Spleen (tissue), 11 donors: ENCODE measurements around the gene CCDC80. TPM values are rescaled to one million over a fixed set of nuclear protein-coding genes. Genes with fewer than 3 reads are reported as not detected.

ENCODE experiments used
- DNase-seq: peaks from one replicate; pipeline ENCODE4 v3.0.0-alpha.2; 2020
- H3K27ac ChIP-seq, 8 donors: fragments of 200-600 bp; sonication (generic) in 7 of 8; 1 replicate in 4 of 8; 2 replicates in 4 of 8; pipeline versions ENCODE4 v1.5.0 to v1.8.0; 2016 to 2021; ENCODE audit warnings: inconsistent platforms in 4 of 8, mild to moderate bottlenecking in 4 of 8, moderate library complexity in 1 of 8
- H3K27me3 ChIP-seq, 7 donors: fragments of 200-600 bp; sonication (generic) in 6 of 7; replicated peaks in 1 of 7; 1 replicate in 4 of 7; 2 replicates in 3 of 7; pipeline versions ENCODE4 v1.5.0 to v1.8.0; 2016 to 2021; ENCODE audit warnings: inconsistent platforms in 3 of 7, mild to moderate bottlenecking in 1 of 7
- H3K36me3 ChIP-seq, 6 donors: fragments of 200-600 bp; sonication (generic) in 5 of 6; 1 replicate in 4 of 6; 2 replicates in 2 of 6; pipeline versions ENCODE4 v1.5.0 to v1.8.0; 2016 to 2021; ENCODE audit warnings: inconsistent platforms in 2 of 6
- H3K4me1 ChIP-seq, 6 donors: fragments of 200-600 bp; sonication (generic) in 5 of 6; 1 replicate in 3 of 6; 2 replicates in 3 of 6; pipeline versions ENCODE4 v1.5.0 to v1.8.0; 2016 to 2021; ENCODE audit warnings: inconsistent platforms in 3 of 6
- H3K4me3 ChIP-seq, 8 donors: fragments of 200-600 bp; sonication (generic) in 7 of 8; 1 replicate in 4 of 8; 2 replicates in 4 of 8; pipeline versions ENCODE4 v1.5.0 to v1.8.0; 2016 to 2021; ENCODE audit warnings: inconsistent platforms in 4 of 8, mild to moderate bottlenecking in 4 of 8, moderate library complexity in 2 of 8
- H3K9me3 ChIP-seq, 8 donors: fragments of 200-600 bp; sonication (generic) in 7 of 8; 1 replicate in 4 of 8; 2 replicates in 4 of 8; pipeline versions ENCODE4 v1.5.0 to v1.8.0; 2016 to 2021; ENCODE audit warnings: inconsistent platforms in 4 of 8
- POLR2A ChIP-seq, 3 donors: fragments of 450-650 bp; IDR thresholded peaks; one replicate each; pipeline ENCODE4 v1.5.1; 2017; ENCODE audit warnings: antibody characterized with exemption in 3 of 3, mild to moderate bottlenecking in 1 of 3
- POLR2AphosphoS5 ChIP-seq, 3 donors: sonication (generic); formaldehyde crosslinking; IDR thresholded peaks; one replicate each; pipeline ENCODE4 v1.5.1; 2017; ENCODE audit warnings: antibody characterized with exemption in 3 of 3
- WGBS, 5 donors: extraction: QIAGEN DNeasy Blood & Tissue Kit in 3 of 5; methylation state at CpG; one replicate each; pipeline versions ENCODE4 v1.1.5 to v1.1.7; 2013 to 2018; 5-methylcytosine and 5-hydroxymethylcytosine counted together
- intact Hi-C: fragments of 100-400 bp; cut with DNase I; formaldehyde crosslinking; loops from one replicate; pipeline ENCODE4 v1.15.0; 2023; ENCODE audit warnings: low total_unique reads
- polyA plus RNA-seq, 3 donors: library from polyadenylated mRNA; stranded (reverse); fragments of 200-250 nt; gene quantifications; one replicate each; pipeline ENCODE4 v1.2.1, GENCODE V29; 2013
- total RNA-seq, 7 donors: library from RNA; depleted of rRNA in 3 of 7; stranded (reverse); fragments of >200 nt in 3 of 7; fragmentation: NEBNext Ultra II Directional in 4 of 7; extraction: Animal tissue kit (Norgen Biotek cat#: 25700) in 4 of 7; gene quantifications; one replicate each; pipeline versions ENCODE4 v1.1.0 to v1.2.1, GENCODE V29; 2016 to 2021
- TF ChIP-seq, protein P1 (sequence below), 11 experiments: fragments of 200-600 bp in 7 of 11; fragments of 450-650 bp in 4 of 11; sonication (generic) in 4 of 11; IDR thresholded peaks in 8 of 11; conservative IDR thresholded peaks in 3 of 11; 1 replicate in 7 of 11; 2 replicates in 4 of 11; pipeline versions ENCODE4 v1.4.0 to v1.8.0; 2016 to 2021; ENCODE audit warnings: antibody characterized with exemption in 11 of 11, inconsistent platforms in 4 of 11, mild to moderate bottlenecking in 1 of 11
- donor health status: healthy with polysubstance abuse.
- donor health status: DM: no; HTN: no; CAD: no; lungs with moderate emphysema.
- donor health status: DM: no; HTN: no; CAD: no.
- donor health status: Bipolar disorder and iron deficiency.
- donor health status: healthy.
- donor health status: DM: no; HTN: no; CAD: no.
- donor health status: DM: yes; HTN: yes; CAD: no.

The CCDC80 gene
- total and polyA plus RNA-seq, 10 donors: 5.2 to 99.9 (median 31.5) TPM

- peaks cover 0 to 12% (median 3%) of the 10 kb centered on the region in 6 donors for H3K4me1 ChIP-seq
- no peak for DNase-seq
- 69 to 78% (median 71%) methylated on average over 7 of the region's 7 CpGs for WGBS, 5 donors
- intact Hi-C loops: no loop called here
- H3K27ac ChIP-seq: peak overlapping the region in 3 of 8 donors; percentile 4 to 43 (median 20)
- no peak overlapping the region for H3K4me3 ChIP-seq
- H3K36me3 ChIP-seq: no peaks in the 10 kb centered on the region
- no peaks in the 10 kb centered on the region for H3K27me3 ChIP-seq
- H3K9me3 ChIP-seq: peaks cover 0 to 2% (median 0%) of the 10 kb centered on the region in 8 donors
- TF ChIP-seq POLR2AphosphoS5 (IDR thresholded peaks at IDR 0.05) (no peak), POLR2A (IDR thresholded peaks at IDR 0.05) (no peak)
- TF ChIP-seq, protein P1, sequence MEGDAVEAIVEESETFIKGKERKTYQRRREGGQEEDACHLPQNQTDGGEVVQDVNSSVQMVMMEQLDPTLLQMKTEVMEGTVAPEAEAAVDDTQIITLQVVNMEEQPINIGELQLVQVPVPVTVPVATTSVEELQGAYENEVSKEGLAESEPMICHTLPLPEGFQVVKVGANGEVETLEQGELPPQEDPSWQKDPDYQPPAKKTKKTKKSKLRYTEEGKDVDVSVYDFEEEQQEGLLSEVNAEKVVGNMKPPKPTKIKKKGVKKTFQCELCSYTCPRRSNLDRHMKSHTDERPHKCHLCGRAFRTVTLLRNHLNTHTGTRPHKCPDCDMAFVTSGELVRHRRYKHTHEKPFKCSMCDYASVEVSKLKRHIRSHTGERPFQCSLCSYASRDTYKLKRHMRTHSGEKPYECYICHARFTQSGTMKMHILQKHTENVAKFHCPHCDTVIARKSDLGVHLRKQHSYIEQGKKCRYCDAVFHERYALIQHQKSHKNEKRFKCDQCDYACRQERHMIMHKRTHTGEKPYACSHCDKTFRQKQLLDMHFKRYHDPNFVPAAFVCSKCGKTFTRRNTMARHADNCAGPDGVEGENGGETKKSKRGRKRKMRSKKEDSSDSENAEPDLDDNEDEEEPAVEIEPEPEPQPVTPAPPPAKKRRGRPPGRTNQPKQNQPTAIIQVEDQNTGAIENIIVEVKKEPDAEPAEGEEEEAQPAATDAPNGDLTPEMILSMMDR (IDR thresholded peaks at IDR 0.05 in 8 of 11, conservative IDR thresholded peaks at IDR 0.05 in 3 of 11): no peak
These were observed 24.8 kb downstream of the CCDC80 start for GRCh38 chr3:112615989-112616731.

DNA sequence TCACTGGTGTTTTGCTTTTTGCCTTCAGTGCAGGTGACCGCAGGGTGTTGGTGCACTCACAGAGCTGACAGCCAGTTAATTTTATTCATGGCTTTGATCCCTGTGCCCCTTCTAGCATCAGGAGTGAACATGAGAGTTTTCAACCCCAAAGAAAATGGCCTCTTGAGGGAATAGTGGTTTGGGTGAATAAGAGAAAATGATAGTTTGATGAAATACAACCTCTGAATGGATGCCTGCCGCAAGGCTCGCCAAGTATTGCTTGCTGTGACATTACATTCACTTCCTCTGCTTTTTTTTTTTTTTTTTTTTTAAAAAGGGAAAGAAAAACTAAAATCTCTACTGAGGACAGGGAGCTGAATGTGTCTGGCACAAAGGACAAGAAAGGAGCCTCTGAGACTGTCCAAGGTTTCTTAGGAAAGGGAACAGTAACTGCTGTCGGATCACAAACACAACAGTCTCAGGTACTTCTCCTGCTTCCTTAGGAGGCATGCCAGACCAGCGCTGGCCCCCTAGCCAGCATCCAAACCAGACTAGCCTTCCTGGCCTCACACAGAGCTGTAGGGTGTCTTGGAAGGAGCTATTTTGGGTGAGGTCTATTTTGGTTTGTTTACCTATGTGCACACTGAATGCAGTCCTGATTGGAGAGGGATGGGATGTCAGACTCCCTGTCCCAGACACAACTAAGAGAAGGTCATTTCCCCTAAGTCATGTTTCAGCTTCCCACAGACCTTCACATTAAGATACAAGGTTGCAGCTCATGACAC lies 29.0 kb downstream of the CCDC80 start:
- Histone ChIP-seq H3K36me3 (no peaks in the 10 kb centered on the region), H3K4me3 (no peak overlapping the region), H3K27me3 (no peaks in the 10 kb centered on the region), H3K4me1 (peaks cover 0 to 12% (median 3%) of the 10 kb centered on the region in 6 donors), H3K9me3 (no peaks in the 10 kb centered on the region), H3K27ac (peak overlapping the region in 2 of 8 donors; percentile 23 to 46)
- intact Hi-C loops: no loop called here
- TF ChIP-seq POLR2AphosphoS5 (IDR thresholded peaks at IDR 0.05) (no peak), POLR2A (IDR thresholded peaks at IDR 0.05) (no peak)
- TF ChIP-seq, protein P1 (IDR thresholded peaks at IDR 0.05 in 8 of 11, conservative IDR thresholded peaks at IDR 0.05 in 3 of 11): no peak
- WGBS, 5 donors: 58 to 71% (median 62%) methylated on average over 5 of the region's 5 CpGs
- DNase-seq: no peak

DNA sequence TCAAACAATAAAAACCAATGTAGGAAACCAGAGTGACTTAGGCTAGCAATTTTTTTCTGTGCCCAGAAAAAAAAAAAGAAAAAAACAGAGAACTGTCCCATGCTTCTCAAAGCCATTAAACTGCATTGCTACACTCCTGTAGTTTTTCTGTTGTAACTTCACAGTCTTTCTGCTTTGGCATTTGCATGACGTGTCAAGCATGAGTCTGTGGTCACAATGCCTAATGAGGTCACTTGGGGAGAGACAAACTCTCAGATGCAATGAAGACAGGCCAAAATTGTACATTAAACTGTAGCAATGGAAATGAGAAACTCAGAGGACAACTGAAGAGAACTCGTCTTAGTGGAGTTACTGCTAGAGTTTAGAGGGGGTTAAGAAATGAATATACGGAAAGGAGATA lies 30.8 kb downstream of the CCDC80 start:
- no peaks in the 10 kb centered on the region for H3K9me3 ChIP-seq
- peaks cover 0 to 4% (median 0%) of the 10 kb centered on the region in 7 donors for H3K27me3 ChIP-seq
- H3K27ac ChIP-seq: no peak overlapping the region
- TF ChIP-seq POLR2AphosphoS5 (IDR thresholded peaks at IDR 0.05) (no peak), POLR2A (IDR thresholded peaks at IDR 0.05) (no peak)
- TF ChIP-seq, protein P1 (IDR thresholded peaks at IDR 0.05 in 8 of 11, conservative IDR thresholded peaks at IDR 0.05 in 3 of 11): no peak
- intact Hi-C loops: no loop called here
- H3K4me1 ChIP-seq: peaks cover 0 to 16% (median 7%) of the 10 kb centered on the region in 6 donors
- DNase-seq: no peak
- WGBS, 5 donors: 72 to 77% (median 75%) methylated on average over 3 of the region's 3 CpGs
- no peak overlapping the region for H3K4me3 ChIP-seq
- no peaks in the 10 kb centered on the region for H3K36me3 ChIP-seq

DNA sequence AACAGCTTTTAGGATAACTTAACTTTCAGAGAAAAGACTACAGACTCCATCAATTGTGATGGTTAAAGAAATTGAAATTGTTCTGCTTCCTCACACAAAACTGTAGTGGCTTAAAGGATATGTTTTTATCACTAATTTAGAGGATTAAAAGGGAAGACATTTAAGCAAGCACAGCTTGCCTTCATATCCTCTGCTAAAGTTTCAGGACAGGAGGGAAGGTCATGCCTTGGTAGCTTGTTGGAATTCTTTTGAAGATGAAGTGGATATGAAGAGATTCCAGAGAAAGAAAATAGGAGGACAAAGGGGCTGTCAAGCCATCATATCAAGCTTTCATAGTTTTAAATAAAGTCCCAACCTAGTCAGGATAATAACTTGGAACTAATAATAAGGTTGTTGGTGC lies 33.1 kb downstream of the CCDC80 start:
- intact Hi-C loops: no loop called here
- no peak for DNase-seq
- Histone ChIP-seq H3K27ac (no peak overlapping the region), H3K9me3 (no peaks in the 10 kb centered on the region), H3K4me3 (no peak overlapping the region), H3K36me3 (no peaks in the 10 kb centered on the region), H3K4me1 (peaks cover 0 to 25% (median 17%) of the 10 kb centered on the region in 6 donors), H3K27me3 (peaks cover 0 to 4% (median 0%) of the 10 kb centered on the region in 7 donors)
- TF ChIP-seq, protein P1 (IDR thresholded peaks at IDR 0.05 in 8 of 11, conservative IDR thresholded peaks at IDR 0.05 in 3 of 11): no peak
- TF ChIP-seq POLR2A (IDR thresholded peaks at IDR 0.05) (no peak), POLR2AphosphoS5 (IDR thresholded peaks at IDR 0.05) (no peak)
